NT2/D1 (cell line): ENCODE results near the gene MASP1.
"Not testable (repeated sequence)": the region's sequence is repeated elsewhere in the genome, so short reads cannot be mapped to it uniquely, and the experiment has no call there.

ENCODE experiments used
- DNase-seq: peaks from one replicate; pipeline ENCODE4 v3.0.0-alpha.2; 2011; ENCODE audit warnings: low read depth, low spot score
- H3K27me3 ChIP-seq: 2 replicates; pipeline ENCODE4 v1.6.0; 2011; ENCODE audit warnings: mild to moderate bottlenecking; ENCODE audit not compliant: insufficient read length, insufficient read depth
- H3K36me3 ChIP-seq: 2 replicates; pipeline ENCODE4 v1.6.1; 2011; ENCODE audit warnings: mild to moderate bottlenecking, low read length, mixed read lengths; ENCODE audit not compliant: insufficient read depth, insufficient read length
- H3K4me1 ChIP-seq: 2 replicates; pipeline ENCODE4 v1.5.1; 2011; ENCODE audit not compliant: insufficient read depth, insufficient read length
- H3K4me3 ChIP-seq: 2 replicates; pipeline ENCODE4 v1.5.1; 2011; ENCODE audit warnings: low read depth; ENCODE audit not compliant: insufficient read length
- H3K9ac ChIP-seq: 2 replicates; pipeline ENCODE4 v1.6.0; 2011; ENCODE audit warnings: low read depth; ENCODE audit not compliant: insufficient read length
- H3K9me3 ChIP-seq: 2 replicates; pipeline ENCODE4 v1.5.1; 2011; ENCODE audit warnings: mild to moderate bottlenecking, low read length; ENCODE audit not compliant: insufficient read depth
- SUZ12 ChIP-seq: IDR thresholded peaks from 2 replicates; pipeline ENCODE4 v1.6.1; 2011; ENCODE audit not compliant: insufficient read length, insufficient read depth; ENCODE audit errors: extremely low read depth
- YY1 ChIP-seq: IDR thresholded peaks from 2 replicates; pipeline ENCODE4 v1.6.1; 2011; ENCODE audit not compliant: insufficient read length, insufficient read depth
- ZNF274 ChIP-seq: IDR thresholded peaks from 2 replicates; pipeline ENCODE4 v1.6.1; 2011; ENCODE audit warnings: mild to moderate bottlenecking, low read depth, low read length

The MASP1 gene

GRCh38 chr3:187209491-187209890 lies 82.0 kb downstream of the MASP1 start:
- Histone ChIP-seq H3K9ac (no peak overlapping the region), H3K4me1 (no peaks in the 10 kb centered on the region), H3K27me3 (no peaks in the 10 kb centered on the region), H3K36me3 (no peaks in the 10 kb centered on the region), H3K9me3 (peaks cover 25% of the 10 kb centered on the region; the same call in 1 of the 2 replicates), H3K4me3 (no peak overlapping the region)
- no peak for TF ChIP-seq ZNF274
- no peak for TF ChIP-seq YY1
- TF ChIP-seq SUZ12: no peak
- DNase-seq: no peak

DNA sequence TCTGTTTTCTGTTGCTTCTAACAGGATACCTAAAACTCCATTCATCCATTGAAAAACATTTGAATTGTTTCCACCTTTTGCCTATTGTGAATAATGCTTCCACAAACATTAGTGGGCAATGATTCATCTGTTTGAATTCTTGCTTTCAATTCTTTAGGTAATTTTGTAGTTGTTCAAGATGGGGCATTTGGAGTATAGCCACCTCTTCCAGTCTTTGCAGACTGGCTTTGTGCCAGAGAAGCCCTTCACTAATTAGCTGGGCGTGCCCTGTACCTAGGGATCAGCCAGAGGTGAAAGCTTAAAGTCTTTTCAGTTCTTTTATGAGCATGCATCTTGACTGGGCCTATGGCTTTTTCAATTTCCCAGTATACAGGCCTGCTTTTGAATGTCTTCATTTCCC lies 83.4 kb downstream of the MASP1 start:
- Histone ChIP-seq H3K4me1 (no peaks in the 10 kb centered on the region), H3K27me3 (no peaks in the 10 kb centered on the region), H3K9me3 (peaks cover 25% of the 10 kb centered on the region; the same call in 1 of the 2 replicates), H3K4me3 (no peak overlapping the region), H3K36me3 (no peaks in the 10 kb centered on the region), H3K9ac (no peak overlapping the region)
- DNase-seq: no peak
- TF ChIP-seq ZNF274: no peak
- TF ChIP-seq SUZ12: no peak
- TF ChIP-seq YY1: no peak

DNA sequence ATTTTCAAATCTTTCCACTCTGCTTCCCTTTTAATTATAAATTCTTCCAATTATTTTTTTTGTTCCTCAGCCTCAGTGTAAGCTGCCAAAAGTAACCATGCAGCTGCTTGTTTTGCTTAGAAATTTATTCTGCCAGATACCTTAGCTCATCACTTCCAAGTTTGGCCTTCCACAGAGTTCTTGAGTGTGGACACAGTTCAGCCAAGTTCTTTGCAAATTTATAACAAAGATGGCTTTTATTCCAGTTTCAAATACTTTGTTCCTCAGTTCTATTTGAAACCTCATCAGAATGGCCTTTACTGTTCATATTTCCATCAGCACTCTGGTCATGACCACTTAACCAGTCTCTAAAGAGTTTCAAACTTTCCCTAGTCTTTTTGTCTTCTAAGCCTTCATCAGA lies 83.9 kb downstream of the MASP1 start:
- DNase-seq: no peak
- H3K27me3 ChIP-seq: no peaks in the 10 kb centered on the region
- no peak overlapping the region for H3K4me3 ChIP-seq
- TF ChIP-seq SUZ12: no peak
- TF ChIP-seq ZNF274: no peak
- no peak for TF ChIP-seq YY1
- peaks cover 25% of the 10 kb centered on the region; the same call in 1 of the 2 replicates for H3K9me3 ChIP-seq
- no peak overlapping the region for H3K9ac ChIP-seq
- H3K4me1 ChIP-seq: no peaks in the 10 kb centered on the region
- no peaks in the 10 kb centered on the region for H3K36me3 ChIP-seq

GRCh38 chr3:187207062-187207461 lies 84.5 kb downstream of the MASP1 start:
- no peaks in the 10 kb centered on the region for H3K36me3 ChIP-seq
- no peak for TF ChIP-seq SUZ12
- TF ChIP-seq YY1: no peak
- no peak for TF ChIP-seq ZNF274
- H3K27me3 ChIP-seq: no peaks in the 10 kb centered on the region
- H3K4me1 ChIP-seq: no peaks in the 10 kb centered on the region
- H3K9ac ChIP-seq: no peak overlapping the region
- no peak for DNase-seq
- peaks cover 25% of the 10 kb centered on the region; the same call in 1 of the 2 replicates for H3K9me3 ChIP-seq
- no peak overlapping the region for H3K4me3 ChIP-seq

- no peak for DNase-seq
- no peak for TF ChIP-seq SUZ12
- no peak for TF ChIP-seq YY1
- no peak for TF ChIP-seq ZNF274
- Histone ChIP-seq H3K9ac (no peak overlapping the region), H3K36me3 (no peaks in the 10 kb centered on the region), H3K4me3 (no peak overlapping the region), H3K9me3 (peaks cover 25% of the 10 kb centered on the region; the same call in 1 of the 2 replicates), H3K4me1 (no peaks in the 10 kb centered on the region), H3K27me3 (no peaks in the 10 kb centered on the region)
Measured at GRCh38 chr3:187205683-187206082, 85.9 kb downstream of the MASP1 start.

DNA sequence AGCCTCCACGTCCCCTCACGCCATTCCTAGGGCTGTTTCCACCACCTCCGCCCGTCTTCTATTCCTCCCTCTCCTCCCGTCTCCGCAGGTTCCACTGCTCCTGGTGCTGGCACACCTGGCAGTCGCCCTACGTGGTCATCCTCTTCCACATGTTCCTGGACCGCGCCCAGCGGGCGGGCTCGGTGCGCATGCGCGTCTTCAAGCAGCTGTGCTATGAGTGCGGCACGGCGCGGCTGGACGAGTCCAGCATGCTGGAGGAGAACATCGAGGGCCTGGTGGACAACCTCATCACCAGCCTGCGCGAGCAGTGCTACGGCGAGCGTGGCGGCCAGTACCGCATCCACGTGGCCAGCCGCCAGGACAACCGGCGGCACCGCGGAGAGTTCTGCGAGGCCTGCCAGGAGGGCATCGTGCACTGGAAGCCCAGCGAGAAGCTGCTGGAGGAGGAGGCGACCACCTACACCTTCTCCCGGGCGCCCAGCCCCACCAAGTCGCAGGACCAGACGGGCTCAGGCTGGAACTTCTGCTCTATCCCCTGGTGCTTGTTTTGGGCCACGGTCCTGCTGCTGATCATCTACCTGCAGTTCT lies 92.0 kb downstream of the MASP1 start:
- not testable (repeated sequence) for H3K4me1 ChIP-seq, H3K9ac ChIP-seq, H3K27me3 ChIP-seq, H3K36me3 ChIP-seq, DNase-seq, H3K4me3 ChIP-seq, H3K9me3 ChIP-seq

GRCh38 chr3:187198490-187198889 lies 93.0 kb downstream of the MASP1 start:
- H3K9me3 ChIP-seq: no peaks in the 10 kb centered on the region
- H3K36me3 ChIP-seq: no peaks in the 10 kb centered on the region
- TF ChIP-seq ZNF274 (no peak), SUZ12 (no peak), YY1 (no peak)
- no peak overlapping the region for H3K4me3 ChIP-seq
- no peaks in the 10 kb centered on the region for H3K4me1 ChIP-seq
- no peak overlapping the region for H3K9ac ChIP-seq
- no peak for DNase-seq
- no peaks in the 10 kb centered on the region for H3K27me3 ChIP-seq
